GM21825 (cell line): ENCODE data around the gene NEURL1.

Experiments used
- ATAC-seq: cut with Tn5 transposase; IDR thresholded peaks from one replicate; pipeline ENCODE4 v1.9.1; 2021; ENCODE audit warnings: mild to moderate bottlenecking, moderate library complexity; ENCODE audit not compliant: unreplicated experiment

NEURL1 gene

GRCh38 chr10:103640436-103641181 lies 147.1 kb downstream of the NEURL1 start:
- no peak for ATAC-seq

DNA sequence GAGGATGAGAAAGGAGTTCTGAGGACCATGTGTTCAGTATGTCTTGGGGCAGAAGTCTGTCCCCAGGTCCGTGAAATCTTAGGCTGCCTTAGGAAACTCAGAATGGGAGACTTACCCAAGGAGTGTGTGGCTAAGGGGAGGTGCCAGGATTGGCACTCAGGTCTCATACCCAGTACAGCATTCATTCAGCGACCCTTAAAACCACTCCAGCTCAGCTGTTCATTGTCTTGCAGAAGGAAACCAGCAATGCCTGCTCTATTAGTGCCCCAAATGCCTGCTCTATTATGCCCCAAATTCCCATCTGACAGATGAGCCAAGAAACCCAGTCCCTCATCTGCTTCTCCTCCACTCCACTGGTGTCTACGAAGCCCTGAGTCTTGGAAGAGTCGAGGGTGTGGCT lies 147.8 kb downstream of the NEURL1 start:
- ATAC-seq, result no peak
